Activated T-cell treated with anti-CD3 and anti-CD28 coated beads for 4 hours (primary cell): ENCODE data around the gene GAB4.
"Not testable (repeated sequence)": the region's sequence is repeated elsewhere in the genome, so short reads cannot be mapped to it uniquely, and the experiment has no call there.

ENCODE experiments used
- DNase-seq: peaks from one replicate; pipeline ENCODE4 v3.0.0-alpha.2; 2020

GAB4 gene, protein sequence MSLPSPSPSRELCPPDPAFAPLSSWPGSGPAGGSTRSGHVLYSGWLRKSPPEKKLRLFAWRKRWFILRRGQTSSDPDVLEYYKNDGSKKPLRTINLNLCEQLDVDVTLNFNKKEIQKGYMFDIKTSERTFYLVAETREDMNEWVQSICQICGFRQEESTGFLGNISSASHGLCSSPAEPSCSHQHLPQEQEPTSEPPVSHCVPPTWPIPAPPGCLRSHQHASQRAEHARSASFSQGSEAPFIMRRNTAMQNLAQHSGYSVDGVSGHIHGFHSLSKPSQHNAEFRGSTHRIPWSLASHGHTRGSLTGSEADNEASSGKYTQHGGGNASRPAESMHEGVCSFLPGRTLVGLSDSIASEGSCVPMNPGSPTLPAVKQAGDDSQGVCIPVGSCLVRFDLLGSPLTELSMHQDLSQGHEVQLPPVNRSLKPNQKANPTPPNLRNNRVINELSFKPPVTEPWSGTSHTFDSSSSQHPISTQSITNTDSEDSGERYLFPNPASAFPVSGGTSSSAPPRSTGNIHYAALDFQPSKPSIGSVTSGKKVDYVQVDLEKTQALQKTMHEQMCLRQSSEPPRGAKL

DNA sequence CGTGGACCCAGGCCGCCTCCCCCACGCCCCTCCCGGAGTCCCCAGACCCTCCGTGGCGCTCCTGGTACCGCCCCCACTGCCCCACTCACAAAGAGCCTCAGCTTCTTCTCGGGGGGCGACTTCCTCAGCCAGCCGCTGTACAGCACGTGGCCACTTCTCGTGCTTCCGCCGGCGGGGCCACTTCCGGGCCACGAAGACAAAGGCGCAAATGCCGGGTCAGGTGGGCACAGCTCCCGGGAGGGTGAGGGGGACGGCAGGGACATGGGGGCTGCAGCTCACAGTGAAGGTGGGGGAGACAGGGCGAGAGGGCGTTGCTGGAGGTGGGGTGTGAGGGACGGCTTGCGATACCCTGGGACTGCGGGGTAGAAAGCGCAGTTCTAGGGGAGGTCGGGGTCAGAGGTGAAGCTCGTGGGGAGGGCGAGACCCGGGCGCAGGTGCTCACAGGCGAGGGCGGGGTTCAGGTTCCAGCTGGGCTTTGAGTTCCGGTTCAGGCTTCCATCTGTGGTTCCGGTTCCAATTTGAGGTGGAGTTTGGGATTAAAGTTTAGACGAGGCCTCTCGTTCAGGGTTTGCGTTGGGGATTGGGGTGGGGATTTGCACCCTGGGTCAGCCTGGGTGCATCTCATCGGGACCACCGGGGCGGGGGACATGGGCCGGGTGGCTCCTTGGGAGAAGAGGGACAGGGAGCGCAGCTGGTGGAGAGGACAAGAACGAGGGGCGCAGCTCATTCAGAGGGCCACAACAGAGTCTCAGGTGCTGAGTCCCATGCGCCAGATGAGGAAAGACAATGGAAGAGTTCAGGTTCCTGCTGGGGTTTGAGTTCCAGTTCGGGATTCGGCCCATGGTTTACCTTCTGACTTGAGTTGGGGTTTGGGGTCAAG, at the start of gene GAB4:
GAB4 (minus strand) TSS at position 371 of the 880 bp plus-strand sequence; CDS start at position 263, 108 bp downstream.
- DNase-seq, result no peak

DNA sequence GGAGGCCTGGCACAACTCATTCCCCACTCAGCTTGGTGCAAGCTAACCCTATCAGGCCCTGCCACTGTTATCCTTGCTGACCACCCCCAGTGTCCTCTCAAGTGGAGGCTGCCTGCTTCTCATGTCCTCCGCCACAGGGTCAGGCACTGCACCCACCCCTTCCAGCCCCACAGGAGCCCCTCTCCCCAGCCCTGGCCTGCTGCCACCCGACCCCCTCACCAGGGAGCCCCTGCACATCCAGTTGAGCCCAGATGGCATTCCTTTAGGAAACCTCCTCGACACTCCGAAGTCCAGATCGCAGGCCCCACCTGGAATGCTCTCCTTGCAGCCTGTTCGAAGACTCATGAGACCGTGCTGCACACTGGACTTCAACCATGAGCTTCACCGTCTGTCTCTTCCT, 48.8 kb upstream of the GAB4 start:
- DNase-seq, result no peak

DNA sequence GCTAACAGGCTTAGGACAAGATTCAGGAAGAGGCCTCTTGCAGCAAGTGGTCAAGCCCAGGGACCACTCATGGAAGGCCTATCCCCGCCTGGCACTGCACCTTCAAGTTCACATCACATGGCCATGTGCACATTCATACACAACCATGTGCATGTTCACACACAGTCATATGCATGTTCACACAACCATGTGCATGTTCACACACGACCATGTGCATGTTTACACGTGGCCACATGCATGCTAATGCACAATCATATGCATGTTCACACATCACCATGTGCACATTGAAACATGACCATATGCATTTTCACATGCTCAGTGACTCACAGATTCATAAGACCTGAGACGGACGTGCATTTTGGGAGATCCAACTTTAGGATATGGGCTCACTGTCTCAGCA, 48.0 kb upstream of the GAB4 start:
- no peak for DNase-seq

DNA sequence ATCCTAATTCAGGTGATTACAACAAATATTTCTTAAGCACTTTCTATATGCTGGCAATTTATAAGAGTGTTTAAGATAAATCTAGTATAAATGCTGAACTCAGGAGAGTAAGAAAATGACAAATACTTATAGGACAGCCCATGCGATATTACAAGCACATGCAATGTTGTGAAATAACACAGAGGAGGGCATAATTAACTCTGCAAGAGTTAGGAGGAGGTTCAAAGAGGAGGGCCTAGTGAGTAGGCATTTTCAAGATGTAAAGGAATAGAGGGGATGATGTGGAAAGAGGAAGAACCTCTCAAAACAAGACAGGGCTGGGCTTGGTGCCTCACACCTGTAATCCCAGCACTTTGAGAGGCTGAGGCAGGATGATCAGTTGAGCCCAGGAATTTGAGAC, 39.6 kb upstream of the GAB4 start:
- DNase-seq, result no peak

DNA sequence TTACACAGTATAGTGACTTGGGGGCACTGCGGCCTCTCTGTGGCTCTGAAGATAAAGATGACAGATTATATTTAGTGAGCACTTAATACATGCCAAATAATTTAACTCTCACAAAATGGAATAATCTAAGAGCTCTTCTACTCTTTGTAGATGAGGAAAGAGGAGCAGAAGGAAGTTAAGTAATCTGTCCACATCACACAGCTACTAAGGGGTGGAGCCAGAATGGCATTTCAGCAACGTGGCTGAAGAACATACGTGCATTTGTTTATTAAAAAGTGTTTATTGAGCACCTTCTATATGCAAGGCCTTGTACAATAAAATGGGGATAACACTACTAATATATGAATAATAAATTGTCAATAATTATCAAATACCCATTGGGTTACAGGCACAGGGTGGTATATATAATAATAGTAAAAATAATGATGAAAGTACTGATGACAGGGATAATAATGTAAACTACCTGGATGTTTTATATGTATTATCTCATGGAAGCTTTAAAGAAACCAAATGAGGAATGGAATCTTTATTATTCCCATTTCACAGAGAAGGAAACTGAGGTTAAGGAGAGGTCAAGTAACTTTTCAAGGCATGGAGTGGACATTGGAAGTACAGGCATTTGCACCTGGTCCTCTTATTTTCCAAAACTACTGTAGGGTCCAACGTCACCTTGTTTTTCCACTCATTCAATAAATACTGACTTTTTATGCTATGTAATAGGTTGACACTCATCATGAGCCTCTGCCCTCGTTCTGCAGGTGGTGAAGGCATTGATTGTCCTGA, 38.7 kb upstream of the GAB4 start:
- no peak for DNase-seq

DNA sequence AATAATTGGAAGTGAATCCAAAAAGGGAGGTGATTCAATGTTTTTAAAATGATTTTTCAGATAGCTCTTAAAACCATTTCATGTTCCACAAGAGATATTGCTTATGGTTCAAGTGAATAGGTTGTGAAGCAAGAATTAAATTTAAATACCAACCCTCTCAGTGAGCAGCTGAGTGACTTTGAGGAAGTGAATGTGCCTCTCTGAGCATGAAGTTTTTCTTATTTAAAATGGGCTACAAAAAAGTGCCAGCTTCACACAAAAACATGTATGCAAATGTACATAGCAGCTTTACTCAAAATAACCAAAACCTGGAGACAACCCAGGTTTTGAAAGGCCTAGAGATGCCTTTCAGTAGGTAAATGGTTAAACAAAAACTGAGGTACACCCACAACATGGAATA, 35.5 kb upstream of the GAB4 start:
- DNase-seq, result no peak

DNA sequence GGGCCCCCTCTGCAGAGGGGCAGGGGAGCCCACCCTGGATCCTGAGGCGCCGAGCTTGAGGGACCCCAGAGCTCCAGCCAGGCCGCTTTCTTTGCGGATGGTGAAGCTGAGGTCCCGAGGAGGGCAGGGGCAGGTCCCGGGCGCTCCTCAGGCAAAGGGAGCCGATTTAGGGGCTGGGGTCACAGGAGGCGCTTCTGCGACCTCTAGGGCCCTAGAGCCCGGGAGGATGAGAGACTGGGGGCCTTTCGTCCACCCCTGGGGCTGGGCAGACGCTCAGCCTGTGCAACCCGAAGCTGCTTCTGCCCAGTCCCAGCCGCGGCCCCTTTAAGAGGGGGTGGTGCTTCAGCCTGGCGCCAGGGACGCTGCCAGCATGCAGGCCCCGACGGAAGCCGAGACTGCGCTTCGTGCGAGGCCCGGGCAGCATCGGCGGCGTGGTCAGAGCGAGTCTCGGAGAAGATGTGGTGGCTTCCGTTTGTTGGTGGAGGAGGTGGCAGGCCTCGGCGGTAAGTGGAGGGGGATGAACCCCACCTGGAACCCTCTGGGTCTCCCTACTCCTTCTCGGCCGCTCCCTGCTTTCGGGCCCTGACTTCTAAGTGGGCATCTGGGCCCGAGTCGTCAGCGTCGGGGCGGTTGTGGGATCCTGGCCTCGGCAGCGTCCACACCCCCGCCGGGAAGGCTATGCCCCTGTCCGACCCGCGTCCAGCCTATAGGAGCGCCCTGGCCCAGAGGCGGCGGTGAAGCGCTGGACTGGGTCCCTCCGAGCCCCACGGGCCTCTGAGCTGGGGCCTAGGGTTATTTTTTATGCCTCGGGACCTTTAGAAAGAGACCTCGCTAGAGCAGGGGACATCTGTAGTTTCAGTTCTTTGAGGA, 29.1 kb upstream of the GAB4 start:
- not testable (repeated sequence) for DNase-seq

DNA sequence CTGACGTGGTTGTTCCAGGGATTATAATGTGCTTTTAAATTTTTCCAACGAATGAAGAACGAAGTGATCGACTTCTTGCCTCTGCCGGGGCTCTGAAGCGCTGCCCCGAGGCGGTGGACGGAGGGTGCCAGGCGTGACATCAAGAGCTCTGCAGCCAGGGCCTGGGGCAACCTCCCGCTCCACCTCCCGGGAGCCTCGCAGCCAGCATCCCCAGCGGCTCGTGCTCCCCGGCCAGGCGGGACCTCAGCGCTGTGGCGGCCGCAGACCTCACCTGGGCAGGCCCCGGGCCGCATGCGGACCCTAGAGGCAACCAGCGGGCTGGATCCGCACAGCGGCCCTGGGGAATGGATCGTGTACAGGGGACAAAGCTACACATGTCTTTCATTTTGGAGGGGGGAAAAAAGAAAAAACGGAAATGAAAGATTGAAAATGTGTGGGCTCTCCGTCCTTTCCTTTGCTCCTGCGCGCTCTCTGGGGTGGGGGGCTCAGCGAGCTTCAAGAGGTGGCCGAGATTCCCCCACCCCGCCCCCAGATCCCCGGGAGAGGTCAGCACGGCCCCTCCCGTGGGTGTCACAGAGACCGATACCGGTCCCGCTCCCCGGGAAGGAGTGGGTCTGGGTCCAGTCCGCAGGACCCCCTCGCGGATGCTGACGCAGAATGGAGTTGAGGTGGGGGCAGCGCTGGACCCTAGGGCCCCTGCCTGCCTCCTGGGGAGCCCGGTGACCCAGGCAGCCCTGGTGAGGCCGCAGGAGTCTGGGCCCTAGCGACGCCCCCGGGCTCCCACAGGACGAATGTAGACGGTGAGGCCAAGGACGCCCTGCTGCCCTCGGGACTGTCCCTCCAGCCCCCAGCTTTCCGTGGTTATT, 28.2 kb upstream of the GAB4 start:
- not testable (repeated sequence) for DNase-seq

DNA sequence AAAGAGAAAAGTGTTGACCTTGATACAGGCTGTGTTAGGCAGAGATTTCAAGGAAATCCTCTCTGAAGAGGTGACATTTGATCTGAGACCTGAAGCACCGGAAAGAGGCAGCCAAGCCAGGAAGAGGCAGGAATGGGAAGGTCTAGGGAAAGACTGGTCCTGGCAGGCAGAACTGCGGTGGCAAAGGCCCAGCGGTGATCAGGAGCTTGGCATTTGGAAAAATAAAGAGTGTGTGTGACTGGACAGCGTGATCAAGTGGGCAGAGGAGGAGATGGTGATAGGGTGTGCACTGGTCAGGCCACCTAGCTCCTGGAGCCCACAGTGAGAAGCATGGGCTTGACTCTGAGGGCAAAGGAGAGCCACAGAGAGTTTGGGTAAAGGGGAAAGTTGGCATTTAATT, 27.2 kb upstream of the GAB4 start:
- DNase-seq, result no peak

DNA sequence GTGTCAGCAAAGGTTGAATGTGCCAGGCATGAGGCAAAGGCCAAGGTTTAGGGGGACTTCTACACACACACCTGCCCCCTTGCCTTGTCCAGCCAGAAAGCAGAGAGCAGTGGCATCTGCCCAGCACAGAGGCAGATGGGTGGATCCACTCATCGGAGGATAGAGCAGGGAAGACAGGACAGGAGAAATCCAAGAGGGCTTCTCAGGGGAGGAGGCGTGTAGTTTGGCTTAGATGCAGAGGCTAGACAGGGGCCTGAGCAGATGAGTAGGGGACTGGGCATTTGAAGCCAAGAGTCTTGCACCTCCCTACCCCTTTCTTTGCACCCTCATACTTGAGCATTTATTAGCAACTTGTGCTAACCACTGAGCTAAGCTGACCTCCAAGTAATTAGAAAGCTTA, 26.5 kb upstream of the GAB4 start:
- DNase-seq, result not testable (repeated sequence)

DNA sequence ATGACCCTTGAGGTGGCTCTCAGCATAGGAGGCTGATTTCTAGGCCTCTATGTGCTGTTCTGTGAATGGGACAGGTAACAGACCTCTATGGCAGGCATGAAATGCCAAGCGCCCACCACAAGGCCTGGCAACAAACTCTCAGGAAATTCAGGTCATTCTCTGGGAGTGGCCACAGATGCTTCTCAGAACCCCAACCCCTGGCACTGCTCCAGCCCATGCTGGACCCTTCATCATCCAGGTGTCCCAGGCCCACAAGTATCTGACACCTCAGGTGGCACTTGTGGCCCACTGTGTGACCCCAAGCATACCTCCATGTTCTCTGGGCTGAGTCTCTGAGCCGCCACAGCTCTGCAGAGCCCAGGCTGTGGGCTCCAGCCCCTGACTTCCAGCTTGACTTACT, 24.3 kb upstream of the GAB4 start:
- DNase-seq, result not testable (repeated sequence)

DNA sequence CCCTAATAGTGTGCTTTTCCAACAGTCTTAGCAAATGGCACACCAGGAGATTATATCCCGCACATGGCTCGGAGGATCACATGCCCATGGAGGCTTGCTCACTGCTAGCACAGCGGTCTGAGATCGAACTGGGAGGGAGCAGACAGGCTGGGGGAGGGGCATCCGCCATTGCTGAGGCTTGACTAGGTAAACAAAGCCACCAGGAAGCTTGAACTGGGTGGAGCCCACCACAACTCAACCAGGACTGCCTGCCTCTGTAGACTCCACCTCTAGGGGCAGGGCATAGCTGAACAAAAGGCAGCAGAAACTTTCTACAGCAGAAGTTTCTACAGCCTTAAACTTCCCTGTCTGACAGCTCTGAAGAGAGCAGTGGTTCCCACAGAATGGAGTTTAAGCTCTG, 16.4 kb upstream of the GAB4 start:
- not testable (repeated sequence) for DNase-seq

DNA sequence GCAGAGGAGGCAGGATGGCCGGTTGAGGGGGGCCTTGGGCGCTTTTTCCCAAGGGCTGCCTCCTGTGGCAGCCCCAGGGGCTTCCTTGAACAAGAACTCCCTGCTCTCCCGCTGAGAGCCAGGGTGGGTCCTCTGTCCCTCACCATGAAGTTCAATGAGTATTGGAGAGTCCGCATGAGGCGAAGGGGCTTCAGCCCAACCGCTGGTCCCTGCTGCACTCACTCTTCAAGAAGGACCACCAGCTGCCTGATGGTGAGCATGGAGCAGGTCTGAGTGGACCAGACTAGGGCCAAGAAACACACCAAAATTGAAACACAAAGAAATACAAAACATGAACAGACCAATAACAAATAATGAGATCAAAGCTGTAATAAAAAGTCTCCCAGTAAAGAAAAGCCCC, 7.5 kb upstream of the GAB4 start:
- DNase-seq, result not testable (repeated sequence)

DNA sequence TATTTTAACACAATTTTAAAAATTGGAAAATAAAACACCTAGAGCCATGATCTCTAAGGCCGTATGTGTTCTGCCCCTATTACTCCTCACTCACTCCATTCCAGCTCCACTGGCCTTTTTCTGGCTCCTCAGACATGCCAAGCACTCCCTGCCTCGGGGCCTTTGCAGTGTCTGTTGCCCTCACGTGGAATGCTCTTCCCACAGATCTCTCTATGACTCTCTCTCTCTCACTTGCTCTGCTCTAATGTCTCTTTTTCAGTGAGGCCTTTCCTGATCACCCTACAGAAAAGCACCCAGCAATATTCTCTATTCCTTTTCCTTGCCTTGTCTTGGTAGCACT, 6.0 kb upstream of the GAB4 start:
- not testable (repeated sequence) for DNase-seq

DNA sequence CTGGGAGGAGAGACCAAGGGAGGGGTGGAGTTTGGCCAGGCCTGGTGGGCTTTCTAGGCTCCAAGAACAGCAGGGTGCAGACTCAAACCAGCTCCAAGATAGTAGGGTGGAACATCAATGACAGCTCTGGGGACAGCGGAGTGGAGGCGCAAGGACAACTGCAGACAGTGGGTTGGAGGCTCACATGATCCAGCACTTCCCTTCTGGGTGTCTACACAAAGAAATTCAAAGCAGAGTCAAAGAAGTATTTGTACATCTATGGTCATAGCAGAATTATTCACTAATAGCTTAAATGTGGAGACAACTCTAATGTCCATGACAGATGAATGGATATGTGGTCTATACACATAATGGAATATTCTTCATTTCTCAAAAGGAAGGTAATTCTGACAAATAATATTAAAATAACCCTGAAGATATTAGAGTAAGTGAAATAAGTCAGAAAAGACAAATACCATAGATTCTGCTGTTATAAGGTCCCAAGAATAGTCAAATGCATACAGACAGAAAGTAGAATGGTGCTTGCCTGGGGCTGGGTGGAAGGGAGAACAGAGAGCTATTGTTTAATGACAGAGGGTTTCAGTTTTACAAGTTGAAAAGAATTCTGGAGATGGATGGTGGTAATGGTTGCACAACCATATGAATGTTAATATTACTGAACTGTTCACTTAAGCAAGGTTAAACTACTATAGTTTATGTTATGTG, 5.5 kb upstream of the GAB4 start:
- DNase-seq, result no peak

DNA sequence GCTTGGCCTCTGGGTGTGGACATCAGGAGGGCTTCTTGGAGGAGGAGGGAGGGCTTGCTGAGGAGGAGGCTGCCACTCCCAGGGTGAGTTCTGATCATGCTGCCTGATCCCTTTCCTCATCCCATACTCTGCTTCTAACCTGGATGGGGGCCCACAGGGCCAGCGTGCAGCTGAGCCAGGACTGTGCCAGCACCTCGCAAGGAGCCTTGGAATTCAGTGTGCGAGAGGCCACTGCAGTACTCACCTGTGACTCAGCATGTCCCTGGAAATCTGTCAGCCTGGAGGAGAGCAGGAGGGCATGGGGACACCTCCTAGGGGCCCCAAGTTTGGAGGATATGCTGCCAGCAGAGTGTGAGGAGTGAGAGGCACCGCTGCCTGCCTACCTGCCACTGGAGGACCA, 4.2 kb upstream of the GAB4 start:
- no peak for DNase-seq

DNA sequence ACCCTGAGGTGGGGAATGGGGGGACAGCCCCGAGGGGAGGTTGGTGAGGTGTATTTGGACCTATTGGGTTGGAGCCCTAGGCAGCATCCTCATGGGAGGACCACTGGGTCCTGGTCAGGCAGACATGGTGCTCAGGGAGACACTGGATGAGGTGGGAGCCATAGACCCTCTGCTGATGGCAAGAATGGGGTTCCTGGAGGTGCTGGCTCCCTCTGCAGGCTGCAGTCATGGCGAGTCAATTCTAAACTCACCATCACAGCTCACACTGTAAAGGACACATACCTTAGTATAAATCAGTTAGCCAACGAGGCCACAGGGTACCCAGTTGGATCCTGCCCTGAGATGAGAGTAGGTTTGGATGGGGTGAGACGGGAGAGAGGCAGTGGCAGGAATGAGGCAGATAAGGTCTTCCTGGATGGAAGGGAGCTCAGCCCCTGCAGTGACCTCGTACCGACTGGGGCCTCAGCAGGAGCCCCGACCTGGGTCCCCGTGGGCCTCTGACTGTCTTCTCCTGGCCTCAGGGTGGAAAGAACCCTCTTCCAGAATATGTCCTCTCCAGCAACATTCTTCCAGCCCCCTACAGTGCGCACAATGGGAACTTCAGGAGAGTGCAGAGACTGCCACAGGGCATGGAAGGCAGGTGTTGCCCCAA, 1.7 kb upstream of the GAB4 start:
- DNase-seq, result no peak

DNA sequence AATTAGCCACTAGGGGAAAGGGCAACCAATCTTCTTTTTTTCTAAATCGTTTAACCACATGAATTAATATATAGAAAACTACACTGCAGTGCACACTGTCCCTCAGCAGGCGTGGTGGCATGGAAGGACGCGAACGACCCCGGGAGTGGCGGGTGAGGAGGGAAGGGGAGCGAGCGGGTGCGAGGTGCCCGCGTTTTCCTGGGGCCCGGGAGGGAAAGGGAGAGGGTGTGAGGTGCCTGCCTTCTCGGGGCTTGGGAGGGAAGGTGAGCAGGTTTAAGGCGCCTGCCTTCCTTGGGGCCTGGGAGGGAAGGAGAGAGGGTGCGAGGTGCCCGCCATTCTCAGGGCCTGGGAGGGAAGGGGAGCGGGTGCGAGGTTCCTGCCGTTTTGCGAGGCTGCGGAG, 765 bp downstream of the GAB4 start:
- DNase-seq, result no peak

DNA sequence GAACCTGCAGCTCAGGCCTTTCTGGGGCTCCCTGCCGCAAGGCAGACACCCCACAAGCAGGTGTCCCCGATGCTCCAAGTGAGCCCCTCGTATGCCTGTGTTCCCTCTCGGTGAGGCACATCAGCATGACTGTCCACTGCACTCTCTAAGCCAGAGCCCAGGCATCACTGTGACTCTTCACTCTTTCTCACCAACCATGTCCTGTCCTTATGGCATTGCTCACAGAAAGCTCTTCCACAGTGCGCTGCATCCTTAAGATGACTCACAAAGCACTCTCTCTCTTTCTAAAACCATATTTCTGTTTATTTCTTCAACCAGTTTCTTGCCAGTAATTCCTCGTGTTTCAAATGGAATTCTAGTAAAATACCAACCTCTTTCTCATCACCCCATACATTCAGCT, 18.1 kb downstream of the GAB4 start:
- no peak for DNase-seq

DNA sequence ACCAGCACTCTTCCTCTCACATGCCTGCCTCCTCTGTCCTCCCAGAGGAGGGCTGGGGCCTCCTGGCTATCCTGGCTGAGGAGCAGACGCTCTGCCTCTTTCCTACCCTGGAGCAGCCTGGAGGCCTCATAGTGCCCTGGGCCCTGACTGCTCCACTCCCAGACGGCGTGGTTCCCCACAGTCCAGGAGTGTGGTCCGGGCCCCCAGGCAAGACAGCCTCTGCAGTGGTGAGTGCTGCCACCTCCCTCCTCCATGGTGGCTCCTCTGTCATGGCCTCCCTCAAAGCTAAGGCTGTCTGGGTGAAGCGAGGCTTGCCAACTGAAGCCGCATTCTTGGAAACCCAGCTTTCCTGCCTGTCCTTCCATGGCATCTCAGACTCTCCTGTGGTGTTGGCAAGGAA, 19.8 kb downstream of the GAB4 start:
- DNase-seq, result no peak
